Activated gamma-delta T cell treated with anti-CD3 and anti-CD28 coated beads, Interleukin-2, amount 50 U/mL, for 16 hours (primary cell): ENCODE results near the gene SLC44A5.
"Not testable (repeated sequence)": the region's sequence is repeated elsewhere in the genome, so short reads cannot be mapped to it uniquely, and the experiment has no call there.

Experiments
- DNase-seq: peaks from one replicate; pipeline ENCODE4 v3.0.0-alpha.2; 2020; ENCODE audit warnings: low read depth

Gene SLC44A5

DNA sequence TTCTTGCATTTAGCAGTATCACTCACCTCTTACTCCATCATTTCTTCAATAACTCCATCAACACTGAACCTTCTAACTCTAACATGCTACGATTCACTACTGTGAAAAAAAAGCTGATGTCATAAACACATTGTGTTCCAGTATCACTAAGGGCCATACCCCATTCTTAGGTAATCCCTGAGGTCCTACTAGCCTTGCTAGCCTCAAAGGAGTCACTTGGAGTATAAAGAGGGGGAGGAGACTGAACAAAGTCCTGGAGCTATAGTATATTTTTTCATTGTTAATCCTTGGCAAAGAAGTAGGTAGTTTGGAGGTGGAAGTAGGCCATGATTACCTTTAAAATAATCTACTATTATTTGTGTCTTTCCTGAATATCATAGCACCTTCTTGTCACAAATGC, at the start of gene SLC44A5:
Gene SLC44A5, minus strand, starts transcription at position 101 of the 400 bp plus-strand sequence. CDS start 69,667 bp downstream, outside the sequence.
- no peak for DNase-seq

DNA sequence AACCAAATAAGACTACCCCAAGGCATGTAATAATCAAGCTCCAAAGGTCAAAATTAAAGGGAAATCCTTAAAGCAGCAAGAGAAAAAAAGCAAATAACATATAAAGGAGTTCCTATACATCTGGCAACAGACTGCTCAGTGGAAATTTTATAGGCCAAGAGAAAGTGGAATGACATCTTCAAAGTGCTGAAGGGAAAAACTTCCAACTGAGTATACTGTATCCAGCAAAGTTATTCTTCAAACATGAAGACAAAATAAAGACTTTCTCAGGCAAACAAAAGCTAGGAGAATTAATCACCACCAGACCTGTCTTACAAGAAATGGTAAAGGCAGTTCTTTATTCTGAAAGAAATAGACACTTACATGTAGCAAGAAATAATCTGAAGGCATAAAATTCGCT, 45.0 kb upstream of the SLC44A5 start:
- DNase-seq, result no peak

DNA sequence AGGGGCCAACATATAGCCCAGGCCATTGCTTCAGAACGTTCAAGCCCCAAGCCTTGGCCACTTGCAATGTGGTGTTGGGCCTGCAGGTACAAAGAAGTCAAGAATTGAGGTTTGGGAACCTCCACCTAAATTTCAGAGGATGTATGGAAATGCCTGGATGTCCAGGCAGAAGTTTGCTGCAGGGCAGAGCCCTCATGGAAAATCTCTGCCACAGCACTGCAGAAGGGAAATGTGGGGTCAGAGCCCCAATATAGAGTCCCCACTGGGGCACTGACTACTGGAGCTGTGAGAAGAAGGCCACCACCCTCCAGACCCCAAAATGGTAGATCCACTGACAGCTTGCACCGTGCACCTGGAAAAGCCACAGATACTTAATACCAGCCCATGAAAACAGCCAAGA, 36.3 kb upstream of the SLC44A5 start:
- not testable (repeated sequence) for DNase-seq

DNA sequence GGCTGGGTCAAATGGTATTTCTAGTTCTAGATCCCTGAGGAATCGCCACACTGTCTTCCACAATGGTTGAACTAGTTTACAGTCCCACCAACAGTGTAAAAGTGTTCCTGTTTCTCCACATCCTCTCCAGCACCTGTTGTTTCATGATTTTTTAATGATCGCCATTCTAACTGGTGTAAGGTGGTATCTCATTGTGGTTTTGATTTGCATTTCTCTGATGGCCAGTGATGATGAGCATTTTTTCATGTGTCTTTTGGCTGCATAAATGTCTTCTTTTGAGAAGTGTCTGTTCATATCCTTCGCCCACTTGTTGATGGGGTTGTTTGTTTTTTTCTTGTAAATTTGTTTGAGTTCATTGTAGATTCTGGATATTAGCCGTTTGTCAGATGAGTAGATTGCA, 34.2 kb upstream of the SLC44A5 start:
- not testable (repeated sequence) for DNase-seq

DNA sequence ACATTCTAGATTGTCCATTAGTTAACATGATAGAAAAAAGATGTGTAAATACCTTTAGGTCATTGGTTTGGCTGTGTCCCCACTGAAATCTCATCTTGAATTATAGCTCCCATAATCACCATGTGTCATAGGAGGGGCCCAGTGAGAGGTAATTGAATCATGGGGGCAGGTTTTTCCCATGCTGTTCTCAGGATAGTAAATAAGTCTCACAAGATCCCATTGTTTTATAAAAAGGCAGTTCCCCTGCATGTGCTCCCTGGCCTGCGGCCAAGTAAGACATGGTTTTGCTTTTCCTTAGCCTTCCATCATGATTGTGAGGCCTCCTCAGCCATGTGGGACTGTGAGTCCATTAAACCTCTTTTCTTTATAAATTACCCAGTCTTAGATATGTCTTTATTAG, 32.5 kb upstream of the SLC44A5 start:
- DNase-seq, result no peak

DNA sequence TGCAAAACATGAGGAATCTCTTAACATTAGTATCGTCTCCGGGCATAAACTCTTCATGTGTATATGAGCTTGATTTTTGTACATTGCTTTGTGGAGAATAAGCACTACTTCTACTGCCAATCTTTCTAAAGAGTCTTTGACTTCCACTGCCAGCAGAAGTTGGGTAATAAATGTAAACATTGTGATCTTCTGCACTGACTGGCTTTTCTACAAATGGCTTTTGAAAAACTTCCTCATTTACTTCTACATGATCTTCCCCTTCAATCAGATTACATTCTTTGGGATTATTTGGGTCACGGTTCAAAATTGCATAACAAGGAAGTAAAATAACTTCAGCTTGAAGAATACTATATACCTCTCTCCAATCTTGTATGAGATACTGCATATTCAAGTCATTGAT, 30.4 kb upstream of the SLC44A5 start:
- no peak for DNase-seq

DNA sequence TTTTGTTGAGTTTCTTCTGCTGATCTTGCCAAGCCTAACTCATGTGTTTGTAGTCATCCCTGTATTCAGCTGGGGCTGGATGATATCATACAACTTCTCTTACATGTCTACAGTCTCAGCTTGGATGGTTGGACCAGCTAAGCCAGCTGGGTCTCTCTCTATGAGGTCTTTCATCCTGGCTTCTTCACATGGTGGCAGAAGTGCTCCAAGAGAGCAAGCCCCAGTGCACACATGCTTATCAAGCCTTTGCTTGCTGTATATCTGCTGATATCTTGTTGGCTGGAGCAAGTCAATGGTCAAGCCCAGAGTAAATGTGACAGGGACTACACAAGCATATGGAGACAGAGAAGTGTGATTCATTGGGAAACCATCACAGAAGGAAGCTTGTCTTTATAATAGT, 29.2 kb upstream of the SLC44A5 start:
- DNase-seq, result no peak

DNA sequence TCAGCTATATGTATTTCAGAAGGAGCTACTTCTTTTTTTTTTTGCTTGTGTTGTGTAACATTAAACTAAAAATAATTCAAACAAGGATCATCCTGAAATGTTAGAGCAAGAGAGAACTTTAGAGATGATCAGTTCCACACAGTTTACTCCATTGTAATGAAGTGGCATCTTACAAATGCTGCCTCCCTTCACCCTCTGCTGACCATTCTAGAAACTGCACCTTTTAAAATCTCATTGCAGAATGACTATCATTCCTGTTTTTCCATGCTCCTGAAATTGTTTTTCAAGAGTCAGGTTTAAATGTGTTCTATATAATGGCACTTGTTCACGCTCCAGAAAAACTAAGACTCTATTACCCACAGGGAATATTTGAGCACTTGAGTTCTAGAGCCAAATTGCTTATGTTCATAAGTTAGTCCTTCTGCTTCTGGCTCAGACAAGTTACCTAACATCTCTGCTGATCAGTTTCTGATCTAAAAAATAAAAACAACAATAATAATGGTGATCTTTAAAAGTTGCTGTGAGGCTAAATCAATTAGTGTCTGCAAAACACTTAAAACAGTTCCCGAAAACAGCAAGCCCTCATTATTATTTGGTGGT, 21.5 kb upstream of the SLC44A5 start:
- DNase-seq, result no peak

DNA sequence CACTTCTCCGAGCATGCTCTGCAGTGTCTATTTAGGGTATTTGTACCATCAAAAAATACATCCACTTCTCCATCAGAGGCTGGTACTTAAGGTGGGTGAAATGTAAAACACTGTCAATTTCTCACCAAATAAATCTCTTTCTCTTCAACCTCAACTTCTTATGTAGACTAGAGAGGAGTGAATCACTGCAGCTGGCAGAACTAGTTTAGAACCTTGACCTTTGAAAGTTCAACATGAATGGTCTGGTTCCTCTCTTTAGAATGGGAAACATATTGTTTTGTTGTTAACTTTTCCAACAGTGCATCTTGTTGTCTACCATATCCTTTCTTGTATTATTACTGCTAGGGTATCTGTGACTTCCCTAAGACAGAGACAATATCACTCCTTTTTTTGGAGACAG, 20.1 kb upstream of the SLC44A5 start:
- no peak for DNase-seq

DNA sequence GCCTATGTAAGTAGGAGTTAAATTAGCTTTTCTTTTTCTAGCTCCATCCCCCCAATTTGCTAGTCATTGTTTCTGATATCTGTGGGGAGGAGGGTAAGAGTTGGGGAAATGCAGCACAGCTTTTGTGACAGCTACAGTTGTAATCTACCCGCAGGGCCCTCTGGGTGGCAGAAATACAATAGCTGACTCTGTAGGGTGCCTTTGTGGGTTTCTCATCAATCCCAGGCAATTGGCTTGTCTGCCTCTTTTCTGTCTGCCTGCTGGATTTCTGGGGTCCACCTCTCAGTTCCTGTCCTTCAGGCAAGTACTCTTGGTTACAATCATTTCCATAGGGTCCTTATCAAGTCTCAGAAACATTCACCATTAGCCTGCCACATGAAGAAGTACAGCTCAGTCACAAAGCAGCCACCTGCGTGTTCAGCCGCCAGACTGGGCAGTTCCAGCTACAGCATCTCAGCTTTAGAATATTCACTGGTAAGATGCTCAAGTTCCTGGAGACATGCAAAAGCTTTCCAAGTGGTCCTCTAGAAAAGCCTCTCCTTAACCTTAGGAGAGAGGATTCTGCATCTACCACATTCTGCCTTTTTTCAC, 19.2 kb upstream of the SLC44A5 start:
- DNase-seq, result no peak

DNA sequence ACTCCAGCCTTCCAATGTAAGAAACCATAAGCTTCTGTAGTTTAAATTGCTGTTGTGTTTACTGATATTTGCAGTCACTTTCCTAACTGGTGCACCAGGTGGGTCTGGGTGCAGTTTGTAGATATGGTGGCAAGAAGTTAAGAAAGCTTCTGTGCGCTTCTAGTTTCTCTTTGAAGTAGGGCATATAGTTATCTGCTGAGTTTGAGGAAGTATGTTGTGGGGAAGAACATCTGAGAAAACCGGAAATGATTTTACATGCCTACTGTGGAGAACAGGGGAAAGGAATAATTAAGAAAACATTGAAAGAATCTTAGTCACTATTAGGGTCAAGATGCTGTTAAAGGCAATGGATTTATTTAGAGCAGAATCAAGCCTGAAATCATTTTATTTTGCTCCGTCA, 14.9 kb upstream of the SLC44A5 start:
- no peak for DNase-seq

DNA sequence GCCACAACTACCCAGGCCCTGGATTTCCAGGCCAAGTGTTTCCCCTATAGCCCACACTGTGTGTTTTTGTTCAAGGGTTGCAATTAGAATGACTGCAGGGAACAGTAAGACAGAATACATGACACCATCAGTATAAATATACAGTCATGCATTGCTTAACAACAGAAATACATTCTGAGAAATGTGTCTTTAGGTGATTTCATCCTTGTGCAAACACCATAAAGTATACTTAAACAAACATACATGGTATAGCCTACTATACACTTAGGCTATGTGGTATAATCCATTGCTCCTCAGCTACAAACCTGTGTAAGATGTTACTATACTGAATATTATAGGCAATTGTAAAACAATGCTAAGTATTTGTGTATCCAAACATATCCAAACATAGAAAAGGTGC, 7.5 kb upstream of the SLC44A5 start:
- DNase-seq, result no peak

DNA sequence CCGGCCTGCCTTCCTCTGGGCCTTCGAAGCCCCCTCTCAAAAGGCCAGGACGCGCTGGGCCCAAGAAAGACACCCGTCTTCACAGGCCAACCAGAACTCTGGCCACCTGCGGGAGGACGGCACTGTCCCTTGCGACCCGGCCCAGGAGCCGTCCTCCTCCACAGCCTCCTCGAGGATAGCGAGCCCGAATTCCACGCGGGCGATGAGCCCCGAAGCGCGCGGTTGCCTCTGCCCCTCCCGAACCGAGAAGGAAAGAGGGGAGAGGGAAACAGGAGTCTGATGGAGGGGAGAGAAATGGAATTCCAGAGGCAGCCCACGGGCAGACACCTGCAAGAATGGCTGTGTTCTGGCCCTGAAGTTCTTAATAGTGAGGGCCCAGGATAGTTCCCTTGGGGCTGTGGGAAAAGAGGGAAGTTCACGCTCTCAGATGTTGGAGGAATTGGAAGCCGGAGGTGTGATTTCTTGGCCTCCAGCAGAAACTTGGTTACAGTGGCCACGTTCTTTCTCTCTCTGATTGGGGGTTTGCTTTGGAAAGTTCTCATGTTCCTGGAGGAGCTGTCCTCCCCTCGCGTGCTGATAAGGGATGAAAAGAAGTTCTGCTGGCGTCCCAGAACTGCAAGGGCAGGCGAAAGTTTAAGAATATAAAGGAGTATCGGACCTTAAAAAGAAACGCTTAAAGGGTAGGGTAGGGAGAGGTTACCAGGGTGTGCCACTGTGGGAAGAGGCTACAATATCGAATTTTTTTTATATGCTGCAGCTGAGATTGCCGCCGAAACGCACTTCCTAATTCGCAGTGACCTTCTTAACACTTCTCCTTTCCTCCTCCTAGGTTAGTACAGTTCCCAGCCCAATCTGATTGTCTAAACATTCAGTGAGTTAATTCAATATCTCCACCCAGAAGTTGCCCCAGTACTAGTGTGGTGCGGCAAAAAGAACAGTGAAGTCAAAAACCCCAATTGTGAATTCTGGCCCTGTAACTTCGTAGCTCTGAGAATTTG, 5.8 kb upstream of the SLC44A5 start:
- DNase-seq, result no peak

DNA sequence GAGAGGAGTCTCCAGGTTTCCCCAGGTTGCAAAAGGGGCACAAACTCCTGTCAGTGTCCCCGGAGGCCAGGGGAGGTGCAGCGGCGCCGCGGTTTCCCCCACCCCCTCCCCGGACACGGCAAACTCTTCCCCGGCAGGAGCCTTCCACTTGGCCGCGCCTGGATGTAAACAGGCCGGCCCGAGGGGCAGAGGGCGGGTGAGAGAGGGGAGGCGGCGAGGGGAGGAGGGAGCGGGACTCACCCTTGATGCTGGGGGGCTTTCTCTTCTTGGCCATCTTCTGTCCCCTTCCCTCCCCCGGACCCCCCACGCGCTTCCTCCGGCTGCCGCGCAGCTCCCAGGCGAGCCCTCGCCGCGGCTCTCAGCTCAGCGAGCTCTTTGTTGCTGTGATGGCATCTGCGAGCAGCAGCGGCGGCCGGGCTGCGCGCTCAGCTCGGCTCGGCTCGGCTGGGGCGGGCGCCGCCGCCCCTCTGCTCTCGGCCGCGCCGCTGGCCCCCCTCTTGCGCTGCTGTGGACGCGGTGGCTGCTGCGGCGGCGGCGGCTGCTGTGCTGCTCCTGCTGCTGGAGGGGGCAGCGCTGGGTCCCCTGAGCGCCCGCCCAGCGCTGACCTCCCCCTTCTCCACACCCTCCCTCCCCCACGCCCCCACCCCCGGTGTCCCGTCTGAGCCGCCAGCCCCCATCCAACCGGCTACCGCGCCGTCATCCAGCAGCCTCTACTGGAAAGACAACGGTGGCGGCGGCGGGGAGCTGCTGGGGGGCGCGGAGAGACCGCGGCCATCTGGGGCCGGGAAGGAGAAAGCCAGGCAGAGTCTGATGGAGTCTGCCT, 4.9 kb upstream of the SLC44A5 start:
- no peak for DNase-seq

DNA sequence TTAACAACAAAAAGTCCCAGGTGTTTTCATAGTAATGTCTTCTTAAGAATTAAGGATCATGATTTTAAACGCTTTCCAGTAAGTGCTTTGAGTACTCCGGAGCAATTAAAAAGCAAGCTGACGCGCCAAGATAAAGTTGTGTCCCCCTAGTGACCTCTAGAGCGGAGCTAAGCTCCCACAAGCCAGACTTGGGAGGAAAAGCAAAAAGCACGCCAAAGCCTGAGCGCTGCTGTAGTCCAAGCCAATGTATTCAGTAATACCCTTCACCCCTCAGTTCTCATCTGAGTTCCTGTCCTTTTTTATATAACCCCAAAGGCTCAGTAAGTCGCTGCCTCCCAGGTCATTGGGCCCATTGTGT, 3.5 kb upstream of the SLC44A5 start:
- DNase-seq, result no peak

DNA sequence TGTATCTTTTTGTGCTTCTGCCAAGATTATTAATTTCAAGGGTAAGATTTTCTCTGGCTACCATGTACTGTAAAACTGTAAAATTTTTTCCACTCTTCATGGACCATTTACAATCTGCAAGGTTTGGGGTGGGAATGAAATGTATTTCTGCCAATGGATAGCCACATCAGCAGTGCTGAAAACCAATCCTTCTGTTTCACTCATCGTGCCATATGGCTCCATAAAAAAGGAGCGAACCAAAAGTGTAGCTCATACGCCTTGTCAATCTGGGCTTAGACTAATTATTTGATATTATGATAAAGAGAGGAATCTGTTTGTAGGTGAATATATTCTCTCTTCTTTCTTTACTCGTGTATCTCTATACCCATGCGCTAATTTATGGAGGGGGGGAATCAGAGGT, 3.0 kb upstream of the SLC44A5 start:
- no peak for DNase-seq

DNA sequence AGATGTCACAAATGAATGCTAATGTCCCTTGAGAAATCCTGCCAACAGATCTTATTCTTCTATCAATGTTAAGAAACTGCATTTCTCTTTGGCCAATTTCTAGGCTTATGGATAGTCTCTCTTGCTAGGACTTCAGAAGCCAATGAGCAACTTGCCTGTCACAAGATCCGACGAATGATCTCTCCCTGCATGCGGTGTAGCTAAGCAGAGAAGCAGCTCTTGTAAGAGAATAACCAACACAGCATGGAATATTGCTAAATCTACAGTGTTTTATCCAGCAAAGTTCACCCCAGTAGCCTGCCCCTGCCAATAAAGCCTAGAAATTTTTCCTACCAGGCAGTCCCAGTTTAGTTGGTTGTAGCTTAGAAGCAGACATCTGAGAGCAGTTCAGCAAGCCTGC, 2.1 kb upstream of the SLC44A5 start:
- no peak for DNase-seq

DNA sequence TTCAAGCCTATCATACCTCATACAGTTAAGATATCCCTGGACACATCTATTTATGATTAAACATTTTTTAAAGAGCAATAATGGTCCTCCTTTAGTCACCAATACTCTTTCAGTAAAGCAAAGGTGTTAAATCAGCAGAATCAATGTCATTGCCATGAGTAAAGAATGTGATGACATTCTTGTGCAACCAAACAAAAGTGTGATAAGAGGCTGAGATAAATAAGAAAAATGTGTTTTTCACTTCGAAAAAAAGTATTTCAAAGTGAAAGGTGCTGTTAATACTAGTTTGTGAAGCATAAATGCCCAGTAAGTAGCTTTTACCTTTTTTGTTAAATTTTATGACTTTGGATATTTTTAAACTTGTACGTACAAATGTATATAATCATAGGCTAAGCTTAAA, 8.4 kb downstream of the SLC44A5 start:
- DNase-seq, result no peak

DNA sequence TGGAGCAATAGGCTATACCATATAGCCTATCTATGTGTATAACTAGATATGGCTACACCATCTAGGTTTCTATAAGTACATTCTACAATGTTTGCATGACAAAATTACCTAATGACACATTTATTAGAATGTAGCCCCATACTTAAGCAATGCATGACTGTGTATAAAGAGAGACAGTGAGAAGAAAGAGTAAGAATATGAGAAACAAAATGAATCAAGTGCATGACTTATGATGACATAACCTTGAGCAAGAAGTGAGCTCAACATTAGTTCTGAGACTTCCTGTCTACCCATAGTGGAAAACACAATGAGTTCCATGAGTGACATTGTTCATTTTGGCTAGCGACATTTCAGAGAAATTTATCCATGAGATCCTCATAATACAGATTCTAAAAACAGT, 10.1 kb downstream of the SLC44A5 start:
- DNase-seq, result no peak

DNA sequence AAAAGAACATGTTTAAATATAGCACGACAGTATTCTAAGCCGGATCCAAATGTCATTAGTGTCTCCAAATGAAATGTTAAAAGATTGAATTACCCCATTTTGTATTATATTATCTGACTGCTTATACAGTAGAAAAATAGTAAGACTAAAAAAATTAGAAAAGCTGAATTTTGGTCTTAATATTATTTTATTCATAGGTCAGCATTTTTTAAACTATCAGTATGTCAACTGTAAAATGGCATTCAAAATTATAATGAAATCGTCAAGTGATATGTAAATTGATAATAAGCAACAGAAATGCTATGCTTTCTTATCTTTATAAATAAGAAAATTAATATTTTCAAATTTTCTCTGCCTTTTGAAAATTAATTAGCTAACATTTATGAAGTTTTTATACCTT, 16.6 kb downstream of the SLC44A5 start:
- DNase-seq, result no peak

DNA sequence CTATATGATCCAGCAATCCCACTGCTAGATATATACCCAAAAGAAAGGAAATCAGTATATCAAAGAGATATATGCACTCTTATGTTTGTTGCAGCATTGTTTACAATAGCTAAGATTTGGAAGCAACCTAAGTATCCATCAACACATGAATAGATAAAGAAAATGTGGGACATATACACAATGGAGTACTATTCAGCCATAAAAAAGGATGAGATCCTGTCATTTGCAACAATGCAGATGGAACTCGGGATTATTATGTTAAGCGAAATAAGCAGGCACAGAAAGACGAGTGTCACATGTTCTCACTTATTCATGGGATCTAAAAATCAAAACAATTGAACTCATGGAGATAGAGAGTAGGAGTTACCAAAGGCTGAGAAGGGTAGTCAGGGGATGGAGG, 17.5 kb downstream of the SLC44A5 start:
- not testable (repeated sequence) for DNase-seq

DNA sequence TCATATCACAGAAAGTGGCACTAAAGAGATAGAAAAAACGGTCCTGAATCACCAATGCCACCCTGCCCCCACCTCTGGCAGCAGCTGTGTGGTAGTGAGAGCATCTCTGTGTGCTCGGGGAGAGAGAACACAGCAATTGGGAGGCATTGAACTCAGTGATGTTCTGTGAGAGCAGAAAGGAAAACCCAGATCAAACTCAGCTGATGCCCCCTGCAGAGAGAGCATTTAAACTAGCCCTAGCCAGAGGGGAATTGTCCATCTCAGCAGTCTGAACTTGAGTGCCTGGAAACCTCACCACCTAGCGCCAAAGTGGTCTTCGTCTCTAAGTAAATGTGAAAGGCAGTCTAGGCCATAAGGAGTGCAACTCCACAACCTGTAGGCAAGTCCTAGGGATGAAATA, 21.3 kb downstream of the SLC44A5 start:
- no peak for DNase-seq
